ENCODE measurements around the gene PCDH11Y. TPM values are rescaled to one million over a fixed set of nuclear protein-coding genes. Genes with fewer than 3 reads are reported as not detected.
"Not testable (repeated sequence)": the region's sequence is repeated elsewhere in the genome, so short reads cannot be mapped to it uniquely, and the experiment has no call there.

PCDH11Y gene
- total RNA-seq, 6 experiments from 2014 or later = not detected

DNA sequence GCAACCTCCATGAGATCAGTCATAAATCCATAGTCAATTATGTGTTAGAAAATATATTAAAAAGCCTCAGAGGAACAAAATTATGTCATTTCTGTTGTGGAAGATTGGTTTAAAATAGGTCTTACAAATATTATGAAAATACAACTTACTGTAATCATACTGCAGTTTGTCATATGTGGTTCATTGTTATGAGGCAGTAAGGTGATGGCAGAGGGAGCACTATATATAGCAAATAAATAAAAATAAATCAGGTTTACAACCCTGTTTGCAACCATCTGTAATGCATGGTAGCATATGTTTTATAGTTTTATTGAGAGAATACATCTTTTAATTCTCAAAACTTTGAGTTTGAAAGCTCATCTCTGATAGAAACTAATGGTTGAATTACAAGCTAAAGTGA lies 543.6 kb downstream of the PCDH11Y start:
- H3K27ac ChIP-seq, H3K36me3 ChIP-seq: not testable (repeated sequence)

DNA sequence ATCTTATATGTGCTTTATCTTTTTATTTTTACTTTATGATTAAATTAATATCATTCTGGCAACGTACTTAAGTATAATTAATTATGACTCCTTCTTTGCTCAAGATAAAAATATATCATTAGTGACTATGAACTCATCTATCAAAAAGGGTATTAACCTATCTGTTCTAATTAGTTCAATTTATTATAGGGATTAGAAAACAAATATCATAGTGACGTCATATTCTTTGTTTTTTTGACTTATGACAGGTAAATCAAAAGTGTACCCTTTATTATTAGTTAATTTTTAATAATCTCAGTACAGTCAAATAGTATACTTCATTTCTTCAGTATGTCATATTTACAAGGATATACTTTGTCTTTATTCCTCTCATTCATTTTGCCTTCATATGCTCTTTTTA lies 638.5 kb downstream of the PCDH11Y start:
- WGBS (ENCODE audit: insufficient coverage, low coverage, low lambda C conversion rate, missing lambda C conversion rate) = no CpG with 5 or more reads among the region's 2 CpGs
- ATAC-seq; DNase-seq; H3K27ac ChIP-seq; H3K36me3 ChIP-seq; H3K4me1 ChIP-seq; H3K4me3 ChIP-seq; intact Hi-C loops (cut with DNase I); H3K9me3 ChIP-seq; H3K27me3 ChIP-seq: not testable (repeated sequence)

More for the DNA sequence above, 543.6 kb downstream of the PCDH11Y start:
- H3K4me1 ChIP-seq; H3K9me3 ChIP-seq; ATAC-seq; H3K27me3 ChIP-seq; H3K4me3 ChIP-seq; intact Hi-C loops (cut with DNase I); DNase-seq: not testable (repeated sequence)

DNA sequence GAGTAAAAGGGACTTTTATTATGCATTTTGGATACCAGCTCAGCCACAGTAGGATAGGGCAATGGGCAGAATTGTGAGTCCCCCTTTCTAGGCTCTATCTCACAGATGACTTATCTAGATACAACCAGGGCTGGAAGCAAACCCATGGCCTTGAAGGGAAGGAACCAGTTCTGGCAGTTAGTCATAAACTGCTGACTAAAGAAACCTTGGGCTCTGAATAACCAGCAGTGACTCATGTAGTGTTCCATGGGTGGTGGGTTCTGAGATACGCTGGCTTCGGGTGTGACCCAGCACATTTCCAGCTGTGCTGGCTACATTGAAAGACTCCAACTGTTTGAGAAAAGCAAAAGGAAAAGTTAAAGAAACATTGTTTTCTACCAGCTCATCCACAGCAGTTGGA lies 679.2 kb downstream of the PCDH11Y start:
- intact Hi-C loops (cut with DNase I); H3K27ac ChIP-seq; H3K9me3 ChIP-seq; H3K36me3 ChIP-seq; H3K4me3 ChIP-seq; H3K27me3 ChIP-seq; DNase-seq; ATAC-seq; H3K4me1 ChIP-seq: not testable (repeated sequence)
- WGBS (ENCODE audit: insufficient coverage, low coverage, low lambda C conversion rate, missing lambda C conversion rate) = no CpG with 5 or more reads among the region's 2 CpGs

DNA sequence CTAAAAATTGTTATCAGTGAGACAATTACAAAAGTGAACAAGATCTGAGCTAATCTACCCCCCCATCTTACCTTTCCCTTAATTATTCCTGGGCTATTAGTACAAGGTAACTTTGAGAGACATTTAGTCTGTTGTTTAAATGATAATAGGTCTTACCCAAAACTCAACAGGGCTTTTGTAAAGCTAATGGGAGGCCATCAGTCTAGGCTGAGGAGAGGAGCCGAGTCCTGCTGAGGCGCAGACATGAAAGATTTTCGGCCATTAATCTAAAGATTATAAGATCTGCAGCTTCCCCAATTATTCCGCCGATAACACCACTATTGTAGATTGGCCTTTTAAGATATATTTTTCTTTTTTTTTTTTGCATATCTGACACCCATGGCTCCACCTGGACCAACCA lies 708.6 kb downstream of the PCDH11Y start:
- ATAC-seq; H3K4me3 ChIP-seq; intact Hi-C loops (cut with DNase I); DNase-seq; H3K36me3 ChIP-seq; H3K27ac ChIP-seq; H3K9me3 ChIP-seq; H3K4me1 ChIP-seq; H3K27me3 ChIP-seq: not testable (repeated sequence)
- no CpG with 5 or more reads among the region's 5 CpGs for WGBS (ENCODE audit: insufficient coverage, low coverage, low lambda C conversion rate, missing lambda C conversion rate)

DNA sequence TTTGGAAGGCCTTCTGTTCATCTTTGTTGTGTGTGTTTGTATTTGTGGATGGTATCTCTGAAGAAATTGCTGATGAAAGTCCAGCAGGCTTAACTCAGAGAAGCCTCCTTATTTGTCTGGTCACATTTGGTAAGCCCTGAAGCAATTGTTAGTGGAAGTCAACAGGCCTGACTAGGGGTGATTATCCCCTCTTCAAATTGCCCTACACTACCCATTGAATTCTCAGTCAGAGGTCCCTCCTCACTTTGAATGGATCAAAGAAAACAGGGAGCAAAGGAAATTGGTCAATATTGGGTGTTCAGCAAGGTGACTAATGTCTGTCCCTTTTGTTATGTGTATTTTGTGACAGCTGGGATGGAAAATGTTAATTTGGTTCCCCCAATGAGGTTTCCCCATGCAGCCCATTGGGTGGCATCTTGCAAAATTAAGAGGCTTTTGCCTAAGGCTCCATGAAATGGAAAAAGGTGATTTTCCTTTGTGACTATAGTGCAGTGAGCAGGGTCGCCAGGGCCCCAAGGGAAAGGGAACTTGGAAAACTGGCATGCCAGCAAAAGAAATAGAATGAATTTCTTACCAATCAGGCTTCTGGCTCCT lies 709.8 kb downstream of the PCDH11Y start:
- H3K27ac ChIP-seq; H3K4me3 ChIP-seq; intact Hi-C loops (cut with DNase I); H3K27me3 ChIP-seq; DNase-seq; ATAC-seq; H3K9me3 ChIP-seq; H3K36me3 ChIP-seq; H3K4me1 ChIP-seq: not testable (repeated sequence)
- WGBS (ENCODE audit: insufficient coverage, low coverage, low lambda C conversion rate, missing lambda C conversion rate) = no CpG with 5 or more reads among the region's 1 CpG

DNA sequence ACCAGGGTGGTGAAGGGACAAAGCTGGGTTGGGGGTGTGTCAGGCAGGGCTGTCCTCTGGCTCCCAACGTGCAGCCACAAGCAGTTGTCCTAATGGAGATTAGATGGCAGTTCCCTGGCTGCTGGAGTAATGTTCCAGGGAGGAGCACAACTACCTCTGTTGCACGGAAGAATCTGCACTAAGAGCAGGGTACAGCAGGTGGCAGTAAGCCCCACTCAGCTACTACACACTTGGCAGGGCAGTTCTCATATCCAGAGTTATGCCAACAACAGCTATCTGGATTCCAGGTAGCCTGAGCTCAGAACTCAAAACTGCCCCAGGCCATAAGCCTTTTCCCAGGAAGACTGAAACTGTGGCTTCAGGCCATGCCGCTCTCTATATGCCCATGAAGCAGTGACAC lies 761.3 kb downstream of the PCDH11Y start:
- intact Hi-C loops (cut with DNase I); H3K4me3 ChIP-seq; H3K9me3 ChIP-seq; H3K36me3 ChIP-seq; ATAC-seq; DNase-seq; H3K27ac ChIP-seq; H3K27me3 ChIP-seq; H3K4me1 ChIP-seq: not testable (repeated sequence)
- no CpG with 5 or more reads among the region's 3 CpGs for WGBS (ENCODE audit: insufficient coverage, low coverage, low lambda C conversion rate, missing lambda C conversion rate)

DNA sequence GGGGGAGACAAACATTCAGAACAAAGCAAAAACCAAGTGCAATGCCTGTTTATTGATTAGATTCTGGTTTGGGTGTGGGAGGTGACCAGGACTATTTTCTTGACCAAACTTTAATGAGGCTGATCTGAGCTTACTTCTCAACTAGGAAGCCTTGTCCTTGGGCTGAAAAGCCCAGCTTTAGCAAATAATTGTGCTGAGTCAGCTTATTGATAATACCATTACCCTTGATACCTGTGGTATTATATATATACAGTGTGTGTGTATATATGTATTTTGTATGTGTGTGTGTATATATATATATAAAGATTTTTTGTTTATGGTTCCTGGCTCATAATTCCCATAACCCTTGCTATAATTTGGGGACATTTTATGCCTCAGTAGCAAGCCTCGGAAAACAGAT lies 776.4 kb downstream of the PCDH11Y start:
- no CpG with 5 or more reads among the region's 1 CpG for WGBS (ENCODE audit: insufficient coverage, low coverage, low lambda C conversion rate, missing lambda C conversion rate)
- intact Hi-C loops (cut with DNase I); H3K27ac ChIP-seq: not testable (repeated sequence)

More for the DNA sequence above, 776.4 kb downstream of the PCDH11Y start:
- H3K36me3 ChIP-seq, H3K4me3 ChIP-seq, DNase-seq, ATAC-seq, H3K9me3 ChIP-seq, H3K4me1 ChIP-seq, H3K27me3 ChIP-seq: not testable (repeated sequence)

Small RNAs within 50 kb of the gene (small RNA-seq; reads per million reads assigned to genes)
- gene RNU2-57P = 0 reads per million in 2 experiments
- gene SNX3P1Y = 0 reads per million in 2 experiments

All from right lobe of liver (tissue), 6 donors.